ENCODE data around the gene GRIFIN. TPM values are rescaled to one million over a fixed set of nuclear protein-coding genes. Genes with fewer than 3 reads are reported as not detected.

The GRIFIN gene
- total and polyA plus RNA-seq, 3 donors from 2014 or later, result not detected

GRCh38 chr7:2503056-2503941, 27.1 kb upstream of the GRIFIN start:
- intact Hi-C loops (cut with DNase I; ENCODE audit: low total_unique reads), result no loop called here
- WGBS, 2 donors, result 43 to 47% methylated on average over 16 to 25 of the region's 25 CpGs
- Histone ChIP-seq H3K4me1 (peaks cover 6% of the 10 kb centered on the region), H3K9me3 (no peaks in the 10 kb centered on the region), H3K27me3 (no peaks in the 10 kb centered on the region), H3K4me3 (no peak overlapping the region), H3K36me3 (ENCODE audit: low read depth, missing control alignments) (no peaks in the 10 kb centered on the region), H3K27ac (no peak overlapping the region)
- TF ChIP-seq CTCF (IDR thresholded peaks at IDR 0.05), result no peak
- TF ChIP-seq POLR2A (IDR thresholded peaks at IDR 0.05), result no peak
- DNase-seq, result no peak

GRCh38 chr7:2502647-2502966, 26.4 kb upstream of the GRIFIN start:
- Histone ChIP-seq H3K4me3 (no peak overlapping the region), H3K9me3 (no peaks in the 10 kb centered on the region), H3K4me1 (peaks cover 12% of the 10 kb centered on the region), H3K27ac (no peak overlapping the region), H3K36me3 (ENCODE audit: low read depth, missing control alignments) (no peaks in the 10 kb centered on the region), H3K27me3 (no peaks in the 10 kb centered on the region)
- intact Hi-C loops (cut with DNase I; ENCODE audit: low total_unique reads), result no loop called here
- WGBS, 2 donors, result 70 to 82% methylated on average over 2 to 13 of the region's 13 CpGs
- no peak for DNase-seq
- no peak for TF ChIP-seq CTCF (IDR thresholded peaks at IDR 0.05)
- no peak for TF ChIP-seq POLR2A (IDR thresholded peaks at IDR 0.05)

GRCh38 chr7:2501947-2502646, 25.9 kb upstream of the GRIFIN start:
- H3K27me3 ChIP-seq, result no peaks in the 10 kb centered on the region
- H3K4me1 ChIP-seq, result peaks cover 15% of the 10 kb centered on the region
- no peaks in the 10 kb centered on the region for H3K9me3 ChIP-seq
- intact Hi-C loops (cut with DNase I; ENCODE audit: low total_unique reads), result no loop called here
- H3K36me3 ChIP-seq (ENCODE audit: low read depth, missing control alignments), result no peaks in the 10 kb centered on the region
- H3K4me3 ChIP-seq, result no peak overlapping the region
- DNase-seq, result no peak
- H3K27ac ChIP-seq, result no peak overlapping the region
- TF ChIP-seq CTCF (IDR thresholded peaks at IDR 0.05), result no peak
- TF ChIP-seq POLR2A (IDR thresholded peaks at IDR 0.05), result no peak
- WGBS, 2 donors, result 86 to 93% methylated on average over 3 to 9 of the region's 9 CpGs

- TF ChIP-seq CTCF (IDR thresholded peaks at IDR 0.05), result no peak
- TF ChIP-seq POLR2A (IDR thresholded peaks at IDR 0.05), result no peak
- WGBS, 2 donors, result 94% methylated on average over 7 to 12 of the region's 12 CpGs
- no peak for DNase-seq
- Histone ChIP-seq H3K27ac (no peak overlapping the region), H3K4me1 (peaks cover 15% of the 10 kb centered on the region), H3K27me3 (no peaks in the 10 kb centered on the region), H3K4me3 (no peak overlapping the region), H3K9me3 (no peaks in the 10 kb centered on the region), H3K36me3 (ENCODE audit: low read depth, missing control alignments) (no peaks in the 10 kb centered on the region)
- intact Hi-C loops (cut with DNase I; ENCODE audit: low total_unique reads), result no loop called here
Observed at GRCh38 chr7:2500701-2501100, 24.5 kb upstream of the GRIFIN start.

Data from testis (tissue), 3 donors.